Fibroblast of the conjunctiva (primary cell): Measurements from ENCODE around the gene PRAF2.

Experiments
- DNase-seq: peaks from one replicate; pipeline ENCODE4 v3.0.0-alpha.2; 2010; ENCODE audit warnings: low read depth

Gene PRAF2

GRCh38 chrX:49042581-49043219 is 31.1 kb downstream of the PRAF2 start:
- no peak for DNase-seq

GRCh38 chrX:49041744-49042580 is 31.8 kb downstream of the PRAF2 start:
- DNase-seq: no peak

GRCh38 chrX:49040376-49040955 is 33.3 kb downstream of the PRAF2 start:
- no peak for DNase-seq

GRCh38 chrX:49039598-49040375 is 34.0 kb downstream of the PRAF2 start:
- DNase-seq: peak; percentile 87

GRCh38 chrX:49037883-49038475 is 35.8 kb downstream of the PRAF2 start:
- DNase-seq: no peak

- DNase-seq: no peak
Observed at GRCh38 chrX:49030283-49030682, 43.5 kb downstream of the PRAF2 start.

- DNase-seq: no peak
Observed at GRCh38 chrX:49029876-49030275, 43.9 kb downstream of the PRAF2 start.
